Panc1 (cell line): ENCODE results near the gene NDUFAF2. TPM values are rescaled to one million over a fixed set of nuclear protein-coding genes. Genes with fewer than 3 reads are reported as not detected.

ENCODE experiments used
- ATAC-seq: fragments of 200-7000 bp; cut with Tn5 transposase; 2 replicates; pipeline ENCODE4 v1.9.1; 2020; ENCODE audit warnings: mild to moderate bottlenecking, moderate library complexity
- BruUV-seq: library from RNA; stranded (reverse); fragments of 400-500 nt; replicated peaks from 2 replicates; lab custom pipeline; 2021; lab: Mats Ljungman, UMichigan
- CTCF ChIA-PET: fragments of 300-600 bp; sonication (Branson Sonifier 250); formaldehyde crosslinking; loops from one replicate; lab custom pipeline; 2022; ENCODE audit warnings: antibody characterized with exemption; lab: Charles Lee
- POLR2A ChIA-PET: fragments of 300-600 bp; sonication (Branson Sonifier 250); formaldehyde crosslinking; loops from one replicate; lab custom pipeline; 2022; ENCODE audit warnings: antibody characterized with exemption; lab: Charles Lee
- DNase-seq: peaks from one replicate; pipeline ENCODE4 v3.0.0-alpha.2; 2010; ENCODE audit warnings: low read depth, low spot score
- H3K27ac ChIP-seq: 2 replicates; pipeline ENCODE4 v1.5.1; 2011; ENCODE audit warnings: mild to moderate bottlenecking, low read length, inconsistent platforms
- H3K27me3 ChIP-seq: fragments of 200-500 bp; sonication (Bioruptor generic); 2 replicates; pipeline ENCODE4 v1.6.0; 2014; ENCODE audit warnings: low read length, inconsistent platforms; ENCODE audit not compliant: control insufficient read depth, insufficient read depth
- H3K36me3 ChIP-seq: fragments of 200-500 bp; sonication (Bioruptor generic); 2 replicates; pipeline ENCODE4 v1.5.1; 2014; ENCODE audit warnings: inconsistent platforms, mild to moderate bottlenecking, low read length, moderate library complexity; ENCODE audit not compliant: control insufficient read depth, insufficient read depth
- H3K4me1 ChIP-seq: 2 replicates; pipeline ENCODE4 v1.5.1; 2011; ENCODE audit warnings: inconsistent platforms, mild to moderate bottlenecking, low read length, moderate library complexity; ENCODE audit not compliant: control insufficient read depth, insufficient read depth
- H3K4me3 ChIP-seq, 2 experiments: 2 replicates each; pipeline ENCODE4 v1.5.1; 2011 to 2012; ENCODE audit warnings: low read depth in 2 of 2, low read length in 2 of 2, mild to moderate bottlenecking in 2 of 2, inconsistent platforms in 1 of 2, moderate library complexity in 1 of 2
- H3K9me3 ChIP-seq: fragments of 200-500 bp; sonication (Bioruptor generic); 2 replicates; pipeline ENCODE4 v1.5.1; 2014; ENCODE audit warnings: low read depth, mild to moderate bottlenecking, inconsistent platforms, low read length, moderate library complexity; ENCODE audit not compliant: control insufficient read depth, insufficient read depth
- CTCF ChIP-seq: fragments of 450-650 bp; IDR thresholded peaks from 2 replicates; pipeline ENCODE4 v1.5.1; 2017; ENCODE audit warnings: mild to moderate bottlenecking
- POLR2AphosphoS5 ChIP-seq: IDR thresholded peaks from 2 replicates; pipeline ENCODE4 v1.6.1; 2012; ENCODE audit warnings: mild to moderate bottlenecking, low read depth, low read length, moderate library complexity
- REST ChIP-seq, 2 experiments: IDR thresholded peaks; 2 replicates each; pipeline ENCODE4 v1.6.1; 2011 to 2012; ENCODE audit warnings: low read depth in 2 of 2, control low read depth in 1 of 2, low read length in 1 of 2, mild to moderate bottlenecking in 1 of 2, moderate library complexity in 1 of 2; ENCODE audit not compliant: insufficient read depth in 1 of 2
- SIN3A ChIP-seq: IDR thresholded peaks from 2 replicates; pipeline ENCODE4 v1.6.1; 2012; ENCODE audit warnings: low read depth, mild to moderate bottlenecking, low read length, moderate library complexity, borderline replicate concordance; ENCODE audit not compliant: insufficient read depth
- TCF7L2 ChIP-seq: IDR thresholded peaks from 2 replicates; pipeline ENCODE4 v1.6.1; 2011; ENCODE audit warnings: mild to moderate bottlenecking, low read depth, low read length, inconsistent platforms
- in situ Hi-C: cut with HindIII; loops from 2 replicates; pipeline ENCODE4 v1.10.0; 2016; ENCODE audit warnings: low sequenced_read_pairs, low pct_unique_long_range_greater_than_20kb
- intact Hi-C: fragments of 100-400 bp; cut with micrococcal nuclease; formaldehyde crosslinking; loops from one replicate; pipeline ENCODE4 v1.10.0; 2022; ENCODE audit not compliant: unreplicated experiment
- total RNA-seq: library from RNA; stranded (reverse); gene quantifications from one replicate; pipeline ENCODE4 v1.2.1, GENCODE V29; 2021; ENCODE audit not compliant: unreplicated experiment

NDUFAF2 gene
- total RNA-seq, 1 experiment from 2014 or later: 41.6 TPM

GRCh38 chr5:60996368-60996767, 51.4 kb downstream of the NDUFAF2 start:
- CTCF ChIA-PET: no interaction called here
- H3K27me3 ChIP-seq: no peaks in the 10 kb centered on the region
- in situ Hi-C loops: no loop called here
- DNase-seq (no peak), ATAC-seq (no peak)
- TF ChIP-seq REST (IDR thresholded peaks at IDR 0.05; ENCODE audit: insufficient read depth in 1 of 2, low read depth in 2 of 2, low read length in 1 of 2) (no peak), POLR2AphosphoS5 (no peak), SIN3A (no peak), TCF7L2 (no peak), CTCF (no peak)
- no TSS peak for BruUV-seq
- POLR2A ChIA-PET: no interaction called here
- no peaks in the 10 kb centered on the region for H3K36me3 ChIP-seq
- no peaks in the 10 kb centered on the region for H3K4me1 ChIP-seq
- intact Hi-C loops: no loop called here
- no peak overlapping the region for H3K4me3 ChIP-seq
- H3K9me3 ChIP-seq: peaks cover 3% of the 10 kb centered on the region; the same call in 1 of the 2 replicates
- H3K27ac ChIP-seq: no peak overlapping the region

GRCh38 chr5:60997721-60998120, 52.7 kb downstream of the NDUFAF2 start:
- H3K27me3 ChIP-seq: no peaks in the 10 kb centered on the region
- H3K27ac ChIP-seq: no peak overlapping the region
- ChIA-PET CTCF (no interaction called here), POLR2A (no interaction called here)
- no peak for DNase-seq
- no peaks in the 10 kb centered on the region for H3K36me3 ChIP-seq
- in situ Hi-C loops: no loop called here
- ATAC-seq: no peak
- intact Hi-C loops: no loop called here
- H3K4me1 ChIP-seq: no peaks in the 10 kb centered on the region
- H3K4me3 ChIP-seq: no peak overlapping the region
- BruUV-seq: no TSS peak
- TF ChIP-seq SIN3A (no peak), REST (IDR thresholded peaks at IDR 0.05; ENCODE audit: insufficient read depth in 1 of 2, low read depth in 2 of 2, low read length in 1 of 2) (no peak), CTCF (no peak)
- peaks cover 3% of the 10 kb centered on the region; the same call in 1 of the 2 replicates for H3K9me3 ChIP-seq
